GM20000 (cell line): ENCODE measurements around the gene IL6ST.

ENCODE experiments used
- DNase-seq: peaks from one replicate; pipeline ENCODE4 v3.0.0; 2012; ENCODE audit warnings: low spot score
- CTCF ChIP-seq: IDR thresholded peaks from 2 replicates; pipeline ENCODE4 v1.5.1; 2012; ENCODE audit warnings: mild to moderate bottlenecking, control low read depth; ENCODE audit errors: extremely low read depth, missing control alignments

IL6ST gene

GRCh38 chr5:56011835-56012234, 17.1 kb upstream of the IL6ST start:
- TF ChIP-seq CTCF: no peak
- DNase-seq: no peak

GRCh38 chr5:56010431-56010830, 15.7 kb upstream of the IL6ST start:
- no peak for DNase-seq
- TF ChIP-seq CTCF: no peak

GRCh38 chr5:56006600-56006999, 11.8 kb upstream of the IL6ST start:
- DNase-seq: no peak
- TF ChIP-seq CTCF: no peak

- no peak for TF ChIP-seq CTCF
Measured at GRCh38 chr5:56006094-56006493, 11.3 kb upstream of the IL6ST start.

GRCh38 chr5:56004874-56005273, 10.1 kb upstream of the IL6ST start:
- no peak for TF ChIP-seq CTCF
- no peak for DNase-seq

More at GRCh38 chr5:56006094-56006493, 11.3 kb upstream of the IL6ST start:
- no peak for DNase-seq

GRCh38 chr5:56003679-56004078, 8.9 kb upstream of the IL6ST start:
- TF ChIP-seq CTCF: no peak
- no peak for DNase-seq

- DNase-seq: no peak
- TF ChIP-seq CTCF: no peak
Measured at GRCh38 chr5:56003179-56003578, 8.4 kb upstream of the IL6ST start.
